ENCODE data around the gene FNTB.
"Not testable (repeated sequence)": the region's sequence is repeated elsewhere in the genome, so short reads cannot be mapped to it uniquely, and the experiment has no call there.

Gene FNTB

DNA sequence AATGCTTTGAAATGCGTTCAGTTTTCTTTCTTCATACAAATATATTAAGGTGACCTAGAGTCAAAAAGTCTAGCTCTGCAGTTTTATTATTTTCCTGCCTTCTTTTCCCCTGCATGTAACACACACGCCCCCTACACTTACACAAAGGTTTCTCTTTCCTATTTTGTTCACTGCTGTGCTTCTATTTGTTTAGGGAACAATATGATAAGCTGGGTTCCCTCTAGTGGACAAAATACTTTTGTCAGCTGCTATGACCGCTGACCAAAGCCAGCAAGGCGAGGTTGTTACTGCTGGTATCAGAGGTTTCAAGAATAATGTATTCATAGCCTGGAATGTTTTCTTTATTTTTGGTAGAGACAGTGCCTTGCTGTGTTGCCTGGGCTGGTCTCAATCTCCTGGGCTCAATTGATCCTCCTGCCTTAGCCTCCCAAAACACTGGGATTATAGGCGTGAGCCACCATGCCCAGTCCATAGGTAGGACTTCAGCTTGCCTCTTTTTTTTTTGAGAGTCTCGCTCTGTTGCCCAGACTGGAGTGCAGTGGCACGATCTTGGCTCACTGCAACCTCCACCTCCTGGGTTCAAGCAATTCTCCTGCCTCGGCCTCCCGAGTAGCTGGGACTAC, 33.4 kb downstream of the FNTB start:
- no peak for DNase-seq

- no peak for DNase-seq
Measured at GRCh38 chr14:65024957-65025356, 38.3 kb downstream of the FNTB start.

DNA sequence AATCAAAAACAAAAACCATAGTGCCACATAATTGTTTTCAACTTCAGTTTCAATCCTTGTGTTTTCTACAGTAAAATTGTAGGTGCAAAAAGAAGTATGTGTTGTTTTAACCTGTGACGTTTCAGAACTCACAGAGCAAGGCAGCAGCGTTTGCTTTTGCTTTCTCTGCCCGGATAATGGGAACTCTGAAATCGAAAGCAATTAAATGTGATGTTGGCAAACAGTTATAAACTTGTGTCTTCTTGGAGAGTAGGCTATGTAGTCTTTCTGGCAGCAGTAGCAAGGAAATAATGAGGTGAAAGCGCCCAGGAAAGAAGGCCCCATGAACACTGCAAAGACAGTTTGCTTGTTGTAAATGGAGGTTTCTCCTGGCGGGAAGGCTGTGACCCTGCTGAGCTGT, 39.1 kb downstream of the FNTB start:
- DNase-seq, result no peak

- no peak for DNase-seq
Measured at GRCh38 chr14:65026526-65026925, 39.8 kb downstream of the FNTB start.

DNA sequence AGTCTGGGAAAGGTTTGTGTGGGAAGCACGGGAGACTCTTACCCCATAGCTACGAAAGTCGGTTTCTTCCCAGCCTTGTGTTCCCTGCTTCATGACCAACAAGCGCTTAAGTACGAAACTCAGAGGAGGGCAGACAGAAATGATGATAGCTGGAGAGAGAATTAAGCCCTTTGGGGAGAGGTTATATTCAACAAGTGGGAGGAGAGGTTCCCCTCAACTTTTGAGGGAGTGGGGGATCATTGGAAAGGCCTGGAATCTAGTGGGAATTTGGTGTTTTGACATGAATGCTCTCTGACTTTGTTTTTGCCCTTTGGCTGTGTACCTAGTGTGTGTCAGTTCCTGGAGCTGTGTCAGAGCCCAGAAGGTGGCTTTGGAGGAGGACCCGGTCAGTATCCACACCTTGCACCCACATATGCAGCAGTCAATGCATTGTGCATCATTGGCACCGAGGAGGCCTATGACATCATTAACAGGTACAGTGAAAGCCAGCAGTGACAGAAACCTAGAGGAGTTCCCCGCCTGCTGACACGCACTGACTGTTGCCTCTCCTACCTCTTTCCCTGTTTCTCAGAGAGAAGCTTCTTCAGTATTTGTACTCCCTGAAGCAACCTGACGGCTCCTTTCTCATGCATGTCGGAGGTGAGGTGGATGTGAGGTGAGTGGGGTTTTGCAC, 40.6 kb downstream of the FNTB start:
- DNase-seq, result no peak

DNA sequence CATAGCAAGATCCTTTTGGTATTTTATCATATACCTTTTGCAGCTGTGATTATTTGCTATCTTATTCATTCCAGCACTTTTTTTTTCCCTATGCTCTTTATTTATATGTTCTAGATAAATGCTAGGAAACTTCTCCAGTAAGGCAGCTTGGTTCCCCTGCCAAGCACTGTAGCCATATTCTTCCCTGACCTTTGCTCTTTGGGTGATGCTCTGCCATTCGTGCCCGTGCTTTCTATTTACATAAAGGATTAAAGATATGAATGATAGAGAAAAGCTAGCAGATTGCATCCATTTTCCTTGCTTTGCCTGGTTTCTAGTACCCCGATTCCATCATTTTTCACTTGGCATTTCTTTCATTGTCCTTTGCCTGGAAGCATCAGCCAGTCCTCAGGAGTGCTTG, 42.2 kb downstream of the FNTB start:
- DNase-seq, result no peak

- DNase-seq, result not testable (repeated sequence)
Measured at GRCh38 chr14:65031321-65031720, 44.6 kb downstream of the FNTB start.

- no peak for DNase-seq
Measured at GRCh38 chr14:65032319-65032718, 45.6 kb downstream of the FNTB start.

DNA sequence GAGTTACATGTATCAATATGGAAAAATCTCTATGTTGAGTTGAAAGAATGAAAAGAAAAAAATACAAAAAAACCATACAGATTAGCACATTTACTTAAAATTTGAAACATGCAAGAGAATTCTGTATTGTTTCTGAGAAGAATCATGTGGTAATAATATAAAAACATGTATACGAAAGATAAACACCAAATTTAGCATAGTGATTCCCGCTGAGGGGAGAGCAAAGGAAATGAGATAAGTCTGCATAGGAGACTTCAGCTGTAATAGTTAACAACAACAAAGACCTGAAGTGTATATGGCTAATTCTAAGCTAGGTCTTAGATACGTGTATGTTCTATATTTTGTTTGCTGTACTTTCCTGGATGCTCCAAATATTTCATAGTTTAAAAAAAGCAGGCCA, 46.5 kb downstream of the FNTB start:
- no peak for DNase-seq

DNA sequence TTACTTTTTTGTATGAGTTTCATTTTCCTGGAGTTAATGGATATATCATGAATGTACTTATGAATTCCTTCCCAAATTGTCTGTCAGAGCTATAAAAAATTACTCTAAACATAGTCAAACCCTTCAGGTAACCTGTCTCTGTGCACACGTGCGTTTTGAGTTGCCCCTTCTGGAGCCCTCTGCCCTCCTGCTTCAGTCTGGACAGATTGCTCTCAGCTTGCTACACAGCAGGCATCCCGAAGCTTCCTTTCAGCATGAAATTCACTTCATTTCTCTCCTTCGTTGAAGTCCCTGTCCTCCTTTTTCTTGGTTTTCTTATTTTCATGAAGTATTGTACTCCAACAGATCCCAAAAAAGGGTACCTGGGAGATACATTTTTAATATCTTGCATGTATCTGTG, 47.3 kb downstream of the FNTB start:
- DNase-seq, result no peak

DNA sequence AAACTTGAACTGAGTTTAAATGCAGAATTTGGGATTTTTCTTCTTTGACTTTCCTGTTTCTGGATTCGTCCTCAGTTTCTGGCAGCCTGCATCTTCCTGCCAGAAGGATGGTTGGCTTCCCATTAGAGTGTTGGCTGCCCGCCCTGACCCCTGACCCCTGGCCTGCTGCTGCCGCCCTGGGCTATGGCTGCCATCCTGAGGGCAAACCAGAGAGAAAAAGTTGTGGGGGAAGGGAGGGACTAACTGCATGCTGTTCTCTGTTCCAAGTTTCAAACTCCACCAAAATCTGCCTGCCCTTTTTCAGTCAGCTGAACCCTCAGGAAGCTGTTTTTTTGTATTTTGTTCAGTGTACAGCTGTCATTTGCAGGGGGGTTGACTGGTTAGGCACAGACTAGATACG, 48.4 kb downstream of the FNTB start:
- DNase-seq, result no peak

DNA sequence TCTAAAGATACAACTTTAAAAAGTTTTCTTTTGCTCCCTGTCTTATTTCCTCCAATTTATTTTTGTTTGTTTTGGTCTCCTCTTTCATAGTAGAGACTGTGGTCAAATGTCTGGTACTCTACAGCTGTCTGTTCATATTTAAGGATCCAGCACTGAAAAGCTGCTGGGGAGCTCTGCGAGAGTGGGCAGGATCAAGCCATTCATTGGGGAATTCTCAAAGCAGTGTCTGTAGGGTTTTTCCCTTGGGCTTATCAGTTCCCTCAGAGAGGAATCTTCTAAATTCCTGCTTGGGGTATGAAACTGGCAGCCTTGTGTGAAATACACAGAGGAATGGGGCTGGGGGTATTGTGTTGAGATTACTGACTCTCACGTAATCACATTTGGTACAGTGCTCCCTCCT, 52.3 kb downstream of the FNTB start:
- DNase-seq, result no peak

DNA sequence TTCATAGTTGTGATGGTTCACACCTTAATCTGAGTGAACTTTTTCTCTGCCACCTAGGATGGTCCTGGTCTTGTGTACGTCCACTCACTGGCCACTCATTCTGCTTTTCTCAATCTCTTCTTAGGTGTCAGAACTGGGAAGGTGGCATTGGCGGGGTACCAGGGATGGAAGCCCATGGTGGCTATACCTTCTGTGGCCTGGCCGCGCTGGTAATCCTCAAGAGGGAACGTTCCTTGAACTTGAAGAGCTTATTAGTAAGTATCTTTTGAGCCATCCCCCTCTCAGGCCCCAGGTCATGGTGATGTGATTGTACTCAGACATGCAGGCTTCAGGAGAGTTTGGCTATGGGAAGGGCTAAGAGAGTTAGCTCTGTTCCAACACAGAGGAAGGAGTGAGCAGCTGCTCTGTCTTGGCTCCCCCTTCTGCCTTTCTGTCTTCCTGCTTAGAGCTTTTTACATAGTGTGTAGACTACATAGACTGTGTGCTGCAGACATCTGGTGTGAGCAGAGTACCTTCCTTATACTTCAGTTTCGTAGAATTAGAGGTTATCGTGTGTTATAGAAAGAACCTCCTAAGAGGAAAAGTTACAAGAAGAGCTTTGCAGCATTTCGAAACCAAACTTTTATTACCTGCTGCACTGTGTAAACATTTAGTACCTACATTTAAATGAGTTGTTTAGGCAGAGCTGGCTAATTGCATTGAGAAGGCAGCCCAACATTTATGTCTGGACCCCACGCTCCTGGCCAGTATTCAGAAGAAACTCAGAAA, 54.2 kb downstream of the FNTB start:
- no peak for DNase-seq

DNA sequence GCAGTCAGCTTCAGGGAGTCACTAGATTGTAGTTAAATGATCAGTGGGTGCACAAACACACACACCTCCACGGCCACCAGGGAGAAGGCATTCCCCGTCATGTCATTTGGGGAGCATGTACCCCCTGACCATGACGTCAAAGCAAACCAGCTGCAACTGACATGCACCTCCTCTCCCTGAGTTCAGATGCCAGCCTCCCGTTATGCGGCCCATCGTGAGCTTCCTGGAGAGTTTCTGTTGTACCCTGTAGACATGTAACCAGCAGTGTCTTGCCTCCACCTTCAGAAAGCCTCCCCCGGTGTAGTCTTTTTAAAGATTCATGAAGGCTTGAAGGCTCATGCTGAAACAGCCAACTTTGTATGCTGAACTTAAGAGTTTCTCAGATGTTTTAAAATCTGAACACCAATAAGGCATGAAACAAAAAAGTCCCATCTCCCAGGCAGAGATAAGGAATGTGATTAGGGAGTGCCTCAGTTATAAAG, 54.8 kb downstream of the FNTB start:
- no peak for DNase-seq

DNA sequence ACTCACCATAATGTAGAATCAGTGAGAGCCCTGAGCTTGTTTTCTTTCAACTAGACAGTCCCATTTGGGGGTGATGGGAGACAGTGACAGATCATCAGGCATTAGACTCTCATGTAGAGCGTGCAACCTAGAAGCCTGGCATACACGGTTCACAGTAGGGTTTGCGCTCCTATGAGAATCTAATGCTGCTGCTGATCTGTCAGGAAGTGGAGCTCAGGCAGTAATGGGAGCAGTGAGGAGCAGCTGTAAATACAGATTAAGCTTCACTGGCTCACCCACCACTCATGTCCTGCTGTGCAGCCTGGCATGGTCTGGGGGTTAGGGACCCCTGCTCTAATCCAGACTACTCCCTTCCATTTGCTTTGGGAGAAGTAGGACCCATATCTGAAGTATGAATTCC, 55.6 kb downstream of the FNTB start:
- no peak for DNase-seq

GRCh38 chr14:65042731-65043372, 56.2 kb downstream of the FNTB start:
- no peak for DNase-seq

- DNase-seq, result no peak
Measured at GRCh38 chr14:65043893-65044595, 57.3 kb downstream of the FNTB start.

- no peak for DNase-seq
Measured at GRCh38 chr14:65044596-65044959, 57.9 kb downstream of the FNTB start.

DNA sequence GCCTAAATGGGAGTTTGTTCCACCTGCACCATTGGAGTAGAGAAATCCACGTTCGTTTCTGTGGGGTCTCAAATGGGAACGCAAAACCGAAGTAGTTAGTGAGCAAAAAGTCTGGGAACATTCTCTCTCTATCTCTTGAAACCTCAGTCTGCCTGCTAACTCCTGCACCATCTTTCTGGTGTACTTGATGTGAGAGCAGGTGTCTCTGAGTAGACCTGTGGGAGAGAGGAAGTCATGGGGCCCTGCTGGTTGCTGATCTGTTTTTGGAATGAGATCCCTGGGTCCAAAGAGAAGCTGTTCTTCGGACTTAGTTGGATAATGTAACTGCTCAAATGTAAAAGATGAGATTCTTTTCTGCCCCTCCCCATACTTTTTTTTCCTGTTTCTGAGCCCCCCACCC, 58.3 kb downstream of the FNTB start:
- DNase-seq, result no peak

DNA sequence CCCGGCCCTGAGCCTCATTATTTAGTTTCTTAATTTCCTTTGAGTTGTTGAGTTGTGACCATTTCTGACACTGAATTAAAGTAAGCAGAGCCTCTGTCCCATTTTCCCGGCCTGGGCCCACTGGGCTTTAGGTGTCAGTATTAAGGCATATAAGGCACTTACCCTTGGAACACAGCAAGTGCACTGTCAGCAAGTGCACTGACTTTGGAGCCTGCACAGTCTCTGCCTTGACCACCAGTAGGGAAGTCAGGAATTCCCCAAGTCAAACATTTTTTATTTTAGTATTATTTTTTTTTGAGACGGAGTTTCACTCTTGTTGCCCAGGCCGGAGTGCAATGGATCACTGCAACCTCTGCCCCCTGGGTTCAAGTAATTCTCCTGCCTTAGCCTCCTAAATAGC, 59.0 kb downstream of the FNTB start:
- no peak for DNase-seq

DNA sequence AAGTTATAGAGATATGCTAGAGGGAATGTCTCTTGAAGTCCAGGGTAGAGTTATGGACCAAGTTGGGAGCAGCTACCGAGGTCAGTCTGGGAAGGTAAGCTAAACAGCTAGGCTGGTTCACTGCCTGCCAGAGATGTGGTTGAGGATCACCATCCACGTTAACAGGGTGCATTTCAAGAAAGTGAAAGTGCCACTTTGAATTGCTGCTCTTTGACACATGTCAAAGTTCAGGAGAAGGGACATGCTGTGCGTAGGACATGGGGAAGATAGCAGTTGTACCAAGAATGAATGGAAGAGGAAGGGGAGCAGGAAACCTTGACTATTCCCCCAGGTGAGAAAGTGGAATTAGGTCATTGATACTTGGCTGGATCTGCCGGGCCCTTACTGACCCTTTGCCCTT, 66.1 kb downstream of the FNTB start:
- DNase-seq, result no peak

- no peak for DNase-seq
Measured at GRCh38 chr14:65053466-65053865, 66.8 kb downstream of the FNTB start.

- DNase-seq, result no peak
Measured at GRCh38 chr14:65054471-65055085, 67.9 kb downstream of the FNTB start.
